Umbilical cord (tissue), 2 donors: ENCODE results near the gene CPXM2. TPM values are rescaled to one million over a fixed set of nuclear protein-coding genes. Genes with fewer than 3 reads are reported as not detected.
A peak's percentile ranks its signal among the peaks of the same experiment; 100 is the strongest.

Source experiments
- DNase-seq: peaks from one replicate; pipeline ENCODE4 v3.0.0-alpha.2; 2015; ENCODE audit warnings: low spot score
- total RNA-seq: library from RNA; depleted of rRNA; stranded (reverse); fragments of >200 nt; gene quantifications from one replicate; pipeline ENCODE4 v1.2.3, GENCODE V29; 2014; ENCODE audit warnings: low replicate concordance; ENCODE audit not compliant: insufficient read depth

Gene CPXM2
- total RNA-seq, result 122 TPM

- DNase-seq, result peak; percentile 20
These were observed at the start of gene CPXM2 for GRCh38 chr10:123891144-123892071. Gene CPXM2, minus strand, starts transcription at chr10:123891807. Its CDS starts 148 bp downstream, at chr10:123891659.

DNA sequence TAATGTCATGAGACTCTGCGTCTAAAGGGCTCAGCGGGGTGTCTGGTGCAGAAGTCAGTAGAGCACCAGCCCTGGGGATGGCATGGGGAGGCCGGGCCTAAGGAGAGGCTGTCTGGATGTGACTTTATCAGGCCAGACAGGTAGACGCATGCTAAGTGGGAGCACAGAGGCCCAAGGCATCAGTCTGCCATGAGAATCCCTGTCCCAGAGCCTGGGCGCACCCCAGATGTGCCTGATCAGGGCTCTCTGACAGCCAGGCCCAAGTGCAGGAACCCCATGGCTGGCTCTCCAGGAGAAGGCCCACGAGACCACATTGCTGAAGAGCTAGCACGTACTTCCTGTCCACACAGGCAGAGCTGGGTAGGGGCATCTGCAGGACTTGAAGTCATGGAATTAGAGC, 48.0 kb upstream of the CPXM2 start:
- DNase-seq, result no peak

GRCh38 chr10:123938890-123939289, 47.3 kb upstream of the CPXM2 start:
- no peak for DNase-seq

GRCh38 chr10:123936426-123936825, 44.8 kb upstream of the CPXM2 start:
- DNase-seq, result no peak

- DNase-seq, result no peak
These were observed 44.1 kb upstream of the CPXM2 start for GRCh38 chr10:123935680-123936079.

DNA sequence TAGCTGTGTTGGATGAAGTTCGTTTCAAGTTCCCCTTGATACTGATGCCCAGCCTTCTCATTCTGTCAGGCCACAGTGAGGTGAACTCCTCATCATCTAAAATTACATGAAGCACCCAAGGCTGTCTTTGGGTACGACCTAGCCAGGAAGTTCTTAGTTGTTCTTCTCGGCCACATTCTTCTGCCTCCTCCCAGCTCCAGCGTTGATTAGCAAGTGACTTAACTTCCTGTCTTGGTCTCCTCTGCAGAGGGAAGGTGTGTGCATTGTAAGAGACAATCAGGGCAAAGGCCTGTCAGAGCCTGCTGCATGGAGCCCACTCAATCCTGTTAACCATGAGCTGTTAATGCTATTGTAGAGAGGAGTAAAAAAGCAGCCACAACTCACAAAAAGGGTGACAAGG, 43.2 kb upstream of the CPXM2 start:
- DNase-seq, result no peak

GRCh38 chr10:123930340-123931001, 38.9 kb upstream of the CPXM2 start:
- peak; percentile 28 for DNase-seq

DNA sequence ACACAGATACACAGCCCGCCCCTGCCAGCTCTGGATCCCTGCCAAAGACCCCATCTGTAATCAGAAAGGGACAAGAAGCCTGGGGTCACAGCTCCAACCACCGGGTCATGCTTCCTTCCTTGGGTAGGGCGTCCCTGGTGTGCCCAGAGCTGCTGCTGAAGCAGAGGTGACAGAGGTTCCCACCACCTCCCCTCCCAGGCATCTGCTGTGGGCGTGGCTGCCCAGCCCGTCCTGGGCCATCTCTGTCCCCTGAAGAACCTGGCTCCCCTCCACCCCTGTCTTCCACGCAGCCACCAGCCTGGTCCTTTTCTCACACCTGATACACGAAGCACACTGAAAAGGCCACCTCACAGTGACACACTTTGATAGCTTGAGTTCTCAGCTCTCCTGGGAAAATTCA, 38.2 kb upstream of the CPXM2 start:
- no peak for DNase-seq

DNA sequence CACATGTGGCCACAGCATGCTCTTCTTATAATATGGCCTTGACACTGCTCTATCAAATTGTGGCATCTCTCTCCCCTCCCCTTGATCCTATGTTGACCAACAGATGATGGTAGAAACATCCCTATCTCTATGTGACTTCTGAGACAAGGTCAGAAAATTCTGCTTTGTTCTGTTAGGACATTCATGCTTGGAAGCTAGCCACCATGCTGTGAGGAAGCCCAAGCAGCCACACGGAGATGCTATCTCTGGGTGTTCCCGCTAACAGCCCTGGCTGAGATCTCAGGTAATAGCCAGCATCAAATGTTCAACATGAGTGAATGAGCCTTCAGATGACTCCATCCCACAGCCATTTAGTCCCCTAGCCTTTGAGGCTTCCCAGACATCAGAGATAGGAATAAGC, 36.8 kb upstream of the CPXM2 start:
- DNase-seq, result no peak

- no peak for DNase-seq
These were observed 35.0 kb upstream of the CPXM2 start for GRCh38 chr10:123926401-123927264.

DNA sequence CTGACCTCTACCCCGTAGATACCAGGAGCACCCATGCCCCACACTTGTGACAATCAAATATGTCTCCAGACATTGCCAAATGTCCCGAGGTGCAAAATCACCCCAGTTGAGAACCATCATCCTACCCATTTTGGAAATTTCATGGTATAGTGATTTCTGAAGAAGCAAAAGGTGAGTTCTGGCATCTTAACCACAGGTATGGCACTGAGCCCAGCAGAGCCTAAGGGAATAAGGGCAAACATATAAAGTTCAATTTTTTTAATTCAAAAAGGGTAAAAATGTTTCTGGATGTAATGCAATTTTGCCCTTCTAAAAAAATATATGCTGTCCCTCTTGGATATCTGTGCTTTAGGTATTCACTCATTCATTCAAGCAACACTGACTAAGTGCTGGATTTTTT, 30.5 kb upstream of the CPXM2 start:
- no peak for DNase-seq

GRCh38 chr10:123916775-123917174, 25.2 kb upstream of the CPXM2 start:
- no peak for DNase-seq

DNA sequence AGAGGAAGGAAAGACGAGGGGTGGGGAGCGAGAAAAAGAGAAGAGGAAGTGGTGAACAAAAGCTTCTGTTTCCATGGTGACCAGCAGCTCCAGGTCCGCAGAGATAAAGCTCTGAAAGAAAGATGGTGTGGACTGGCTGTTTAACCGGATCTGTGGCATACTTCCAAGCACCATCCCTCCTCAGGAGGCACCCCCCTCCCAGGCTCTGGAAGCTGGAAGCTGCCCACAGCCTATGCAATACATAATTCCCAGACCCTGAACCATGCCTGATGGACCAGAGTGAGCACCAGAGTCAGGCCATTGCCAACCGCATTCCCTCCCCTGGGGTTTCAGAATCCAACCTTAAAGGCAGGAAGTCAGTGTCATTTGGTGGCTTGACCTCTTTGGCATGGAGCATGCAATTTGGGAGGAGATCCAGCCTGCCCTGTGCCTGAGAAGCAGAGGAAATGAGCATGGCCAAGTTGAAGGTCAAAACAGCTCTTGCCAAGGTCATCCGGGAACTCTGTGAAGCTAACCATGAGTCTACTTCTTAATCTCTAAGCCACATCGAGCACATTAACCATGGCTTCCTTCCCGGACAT, 22.2 kb upstream of the CPXM2 start:
- peak; percentile 72 for DNase-seq

- DNase-seq, result peak; percentile 89
These were observed 21.3 kb upstream of the CPXM2 start for GRCh38 chr10:123912871-123913270.

- no peak for DNase-seq
These were observed 20.9 kb upstream of the CPXM2 start for GRCh38 chr10:123912466-123912865.

DNA sequence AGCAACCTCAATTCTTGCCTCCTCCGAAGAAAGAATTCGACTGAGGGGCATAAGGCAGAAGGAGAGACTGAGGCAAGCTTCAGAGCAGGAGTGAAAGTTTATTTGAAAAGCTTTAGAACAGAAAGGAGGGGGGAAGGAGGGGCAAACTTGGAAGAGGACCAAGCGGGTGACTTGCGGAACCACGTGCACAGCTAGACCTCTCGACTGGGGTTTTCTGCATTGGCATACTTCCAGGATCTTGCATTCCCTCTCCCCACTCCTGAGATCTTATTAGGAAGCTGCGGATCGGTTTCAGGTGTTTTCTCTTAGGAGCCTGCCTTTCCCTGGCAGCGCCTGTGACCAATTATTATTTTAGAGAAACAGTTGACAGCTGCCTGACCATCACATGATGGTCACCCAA, 20.3 kb upstream of the CPXM2 start:
- DNase-seq, result peak; percentile 28

DNA sequence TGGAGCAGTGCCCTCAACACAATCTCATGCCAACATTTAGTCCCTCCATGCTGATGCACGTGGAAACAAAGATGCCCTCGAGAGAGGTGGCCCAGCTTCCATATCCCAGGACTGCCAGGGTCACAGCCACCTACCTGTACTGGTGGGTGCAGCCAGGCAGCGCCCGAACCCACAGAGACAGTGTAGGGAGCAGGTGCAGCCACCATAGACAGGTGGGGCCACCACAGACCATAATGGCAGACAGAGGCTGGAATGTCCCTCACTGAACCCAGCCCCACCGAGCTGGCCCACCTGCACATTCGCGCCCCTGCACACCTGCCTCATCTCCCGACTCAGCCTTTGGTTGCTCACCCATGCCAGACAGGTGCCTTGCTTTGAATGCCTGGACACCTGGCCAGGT, 18.3 kb upstream of the CPXM2 start:
- DNase-seq, result no peak

- DNase-seq, result no peak
These were observed 17.8 kb upstream of the CPXM2 start for GRCh38 chr10:123909426-123909825.

DNA sequence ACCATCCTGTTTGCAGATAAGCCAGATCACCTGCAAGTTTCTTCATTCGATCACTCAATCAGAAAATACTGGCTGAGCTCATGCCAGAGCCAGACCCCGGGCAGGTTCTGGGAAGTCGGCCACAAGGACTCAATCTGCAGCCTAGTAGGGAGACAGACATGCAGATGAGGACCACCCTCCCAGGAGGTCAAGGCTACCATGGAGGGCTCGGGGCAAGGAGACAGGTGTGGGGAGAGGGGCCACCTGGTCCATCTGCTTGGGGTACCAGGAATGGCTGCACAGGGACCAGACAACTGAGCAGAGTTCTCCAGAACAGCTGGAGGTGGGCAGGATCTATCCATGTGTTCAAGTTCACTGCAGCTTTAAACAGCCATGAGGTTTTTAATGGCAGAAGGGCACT, 16.8 kb upstream of the CPXM2 start:
- no peak for DNase-seq

DNA sequence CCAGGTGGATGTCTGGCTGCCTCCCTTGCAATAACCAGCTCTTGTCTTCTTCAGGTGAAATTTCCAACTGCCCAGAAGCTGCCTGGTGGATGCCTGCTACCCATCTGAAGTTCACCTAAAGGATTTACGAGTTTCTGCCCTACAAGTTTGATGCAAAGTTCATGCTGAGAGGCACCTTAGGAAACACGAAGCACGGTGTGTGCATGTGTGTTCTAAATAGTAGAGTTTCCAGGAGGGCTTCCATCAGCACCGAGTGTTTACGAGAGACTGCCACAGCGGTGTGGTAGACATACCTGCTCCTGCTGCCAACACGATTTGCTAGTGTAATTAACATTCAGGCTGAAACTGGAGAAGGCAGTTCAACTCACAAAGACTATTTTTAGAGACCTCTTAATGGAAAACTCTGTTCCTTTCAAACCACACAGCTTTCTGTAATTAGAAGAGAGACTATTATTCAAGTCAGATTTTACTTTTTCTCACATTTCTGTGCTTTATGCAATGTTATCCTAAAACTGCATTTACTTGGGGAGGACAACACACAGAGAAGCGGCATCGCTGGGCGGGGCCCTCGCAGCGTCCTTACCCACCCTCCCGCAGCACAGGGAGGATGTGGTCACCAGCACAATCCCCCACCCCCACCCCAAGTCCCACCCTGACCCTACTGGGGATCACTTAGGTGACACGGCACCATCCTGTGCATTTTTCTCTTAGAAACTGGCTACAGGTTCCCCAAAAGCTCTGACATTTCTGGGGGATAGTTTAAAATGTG, 15.5 kb upstream of the CPXM2 start:
- no peak for DNase-seq

DNA sequence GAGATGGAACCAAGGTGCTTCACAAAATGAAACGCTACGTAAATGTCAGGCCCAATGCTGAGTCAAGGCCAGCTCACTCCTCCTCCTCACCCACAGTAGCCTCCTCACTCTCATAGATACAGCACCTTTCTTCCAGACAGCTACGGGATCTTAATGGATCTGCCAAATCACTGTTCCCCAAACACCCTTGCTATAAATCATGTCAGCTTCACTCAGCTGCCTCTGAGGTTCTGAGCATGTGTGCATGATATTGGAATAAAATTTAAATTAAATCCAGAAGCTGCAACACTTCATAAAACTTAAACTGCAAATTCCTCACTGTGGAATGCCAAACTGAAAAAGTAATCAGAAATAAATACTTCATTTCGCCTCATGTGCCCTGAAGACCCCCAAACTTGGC, 14.7 kb upstream of the CPXM2 start:
- DNase-seq, result no peak
